Measurements from ENCODE around the gene DIAPH3.

DIAPH3 gene

DNA sequence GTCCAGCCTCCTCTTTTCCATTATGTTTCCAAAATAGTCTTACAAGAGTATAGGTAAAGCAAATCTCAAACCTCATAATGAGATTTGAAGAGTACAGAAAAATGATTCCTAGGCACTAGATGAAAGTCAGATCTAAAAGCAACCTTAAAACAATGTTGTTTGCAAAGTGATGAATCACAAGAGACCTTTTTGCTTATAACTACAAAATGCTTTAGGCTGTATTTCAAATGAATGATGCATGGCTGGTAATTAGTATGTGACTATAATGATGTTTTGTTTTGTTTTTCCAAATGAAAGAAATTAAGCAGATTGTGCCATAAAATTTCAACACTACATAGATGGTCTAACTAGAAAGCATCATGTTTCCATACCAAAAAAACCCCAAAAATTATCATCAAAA is 272.7 kb downstream of the DIAPH3 start:
- no peaks in the 10 kb centered on the region for H3K4me1 ChIP-seq (ENCODE audit: control insufficient read depth, insufficient read depth, low read length)
- TF ChIP-seq ZNF629 (tag by site-specific recombination; IDR thresholded peaks at IDR 0.05) (no peak), ZNF394 (tag by site-specific recombination; IDR thresholded peaks at IDR 0.05; ENCODE audit: borderline replicate concordance) (no peak), ZNF24 (tag by site-specific recombination; IDR thresholded peaks at IDR 0.05) (no peak), ZNF146 (tag by site-specific recombination; IDR thresholded peaks at IDR 0.05) (no peak), ZBTB1 (tag by site-specific recombination; IDR thresholded peaks at IDR 0.05) (no peak), SP2 (tag by site-specific recombination; IDR thresholded peaks at IDR 0.05) (no peak), BCL11A (tag by site-specific recombination; IDR thresholded peaks at IDR 0.05; ENCODE audit: low read depth) (no peak), MYNN (tag by site-specific recombination; IDR thresholded peaks at IDR 0.05; ENCODE audit: borderline replicate concordance) (no peak), ZNF610 (tag by site-specific recombination; IDR thresholded peaks at IDR 0.05; ENCODE audit: borderline replicate concordance) (no peak), ZFHX2 (tag by site-specific recombination; conservative IDR thresholded peaks at IDR 0.05) (no peak), KLF9 (tag by site-specific recombination; IDR thresholded peaks at IDR 0.05; ENCODE audit: low read depth) (no peak), ZNF184 (tag by site-specific recombination; IDR thresholded peaks at IDR 0.05) (no peak), ZNF404 (tag by site-specific recombination; IDR thresholded peaks at IDR 0.05) (no peak)
- TF ChIP-seq, protein P1, sequence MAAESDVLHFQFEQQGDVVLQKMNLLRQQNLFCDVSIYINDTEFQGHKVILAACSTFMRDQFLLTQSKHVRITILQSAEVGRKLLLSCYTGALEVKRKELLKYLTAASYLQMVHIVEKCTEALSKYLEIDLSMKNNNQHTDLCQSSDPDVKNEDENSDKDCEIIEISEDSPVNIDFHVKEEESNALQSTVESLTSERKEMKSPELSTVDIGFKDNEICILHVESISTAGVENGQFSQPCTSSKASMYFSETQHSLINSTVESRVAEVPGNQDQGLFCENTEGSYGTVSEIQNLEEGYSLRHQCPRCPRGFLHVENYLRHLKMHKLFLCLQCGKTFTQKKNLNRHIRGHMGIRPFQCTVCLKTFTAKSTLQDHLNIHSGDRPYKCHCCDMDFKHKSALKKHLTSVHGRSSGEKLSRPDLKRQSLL (tag by site-specific recombination; IDR thresholded peaks at IDR 0.05), result no peak
- TF ChIP-seq, protein P2, sequence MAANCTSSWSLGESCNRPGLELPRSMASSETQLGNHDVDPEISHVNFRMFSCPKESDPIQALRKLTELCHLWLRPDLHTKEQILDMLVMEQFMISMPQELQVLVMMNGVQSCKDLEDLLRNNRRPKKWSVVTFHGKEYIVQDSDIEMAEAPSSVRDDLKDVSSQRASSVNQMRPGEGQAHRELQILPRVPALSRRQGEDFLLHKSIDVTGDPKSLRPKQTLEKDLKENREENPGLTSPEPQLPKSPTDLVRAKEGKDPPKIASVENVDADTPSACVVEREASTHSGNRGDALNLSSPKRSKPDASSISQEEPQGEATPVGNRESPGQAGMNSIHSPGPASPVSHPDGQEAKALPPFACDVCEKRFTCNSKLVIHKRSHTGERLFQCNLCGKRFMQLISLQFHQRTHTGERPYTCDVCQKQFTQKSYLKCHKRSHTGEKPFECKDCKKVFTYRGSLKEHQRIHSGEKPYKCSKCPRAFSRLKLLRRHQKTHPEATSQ (tag by site-specific recombination; IDR thresholded peaks at IDR 0.05), result no peak
- TF ChIP-seq, protein P3, sequence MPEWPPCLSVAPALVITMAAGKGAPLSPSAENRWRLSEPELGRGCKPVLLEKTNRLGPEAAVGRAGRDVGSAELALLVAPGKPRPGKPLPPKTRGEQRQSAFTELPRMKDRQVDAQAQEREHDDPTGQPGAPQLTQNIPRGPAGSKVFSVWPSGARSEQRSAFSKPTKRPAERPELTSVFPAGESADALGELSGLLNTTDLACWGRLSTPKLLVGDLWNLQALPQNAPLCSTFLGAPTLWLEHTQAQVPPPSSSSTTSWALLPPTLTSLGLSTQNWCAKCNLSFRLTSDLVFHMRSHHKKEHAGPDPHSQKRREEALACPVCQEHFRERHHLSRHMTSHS (tag by site-specific recombination; IDR thresholded peaks at IDR 0.05), result no peak
- TF ChIP-seq, protein P4, sequence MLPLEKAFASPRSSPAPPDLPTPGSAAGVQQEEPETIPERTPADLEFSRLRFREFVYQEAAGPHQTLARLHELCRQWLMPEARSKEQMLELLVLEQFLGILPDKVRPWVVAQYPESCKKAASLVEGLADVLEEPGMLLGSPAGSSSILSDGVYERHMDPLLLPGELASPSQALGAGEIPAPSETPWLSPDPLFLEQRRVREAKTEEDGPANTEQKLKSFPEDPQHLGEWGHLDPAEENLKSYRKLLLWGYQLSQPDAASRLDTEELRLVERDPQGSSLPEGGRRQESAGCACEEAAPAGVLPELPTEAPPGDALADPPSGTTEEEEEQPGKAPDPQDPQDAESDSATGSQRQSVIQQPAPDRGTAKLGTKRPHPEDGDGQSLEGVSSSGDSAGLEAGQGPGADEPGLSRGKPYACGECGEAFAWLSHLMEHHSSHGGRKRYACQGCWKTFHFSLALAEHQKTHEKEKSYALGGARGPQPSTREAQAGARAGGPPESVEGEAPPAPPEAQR (tag by site-specific recombination; IDR thresholded peaks at IDR 0.05), result no peak
- TF ChIP-seq, protein P5, sequence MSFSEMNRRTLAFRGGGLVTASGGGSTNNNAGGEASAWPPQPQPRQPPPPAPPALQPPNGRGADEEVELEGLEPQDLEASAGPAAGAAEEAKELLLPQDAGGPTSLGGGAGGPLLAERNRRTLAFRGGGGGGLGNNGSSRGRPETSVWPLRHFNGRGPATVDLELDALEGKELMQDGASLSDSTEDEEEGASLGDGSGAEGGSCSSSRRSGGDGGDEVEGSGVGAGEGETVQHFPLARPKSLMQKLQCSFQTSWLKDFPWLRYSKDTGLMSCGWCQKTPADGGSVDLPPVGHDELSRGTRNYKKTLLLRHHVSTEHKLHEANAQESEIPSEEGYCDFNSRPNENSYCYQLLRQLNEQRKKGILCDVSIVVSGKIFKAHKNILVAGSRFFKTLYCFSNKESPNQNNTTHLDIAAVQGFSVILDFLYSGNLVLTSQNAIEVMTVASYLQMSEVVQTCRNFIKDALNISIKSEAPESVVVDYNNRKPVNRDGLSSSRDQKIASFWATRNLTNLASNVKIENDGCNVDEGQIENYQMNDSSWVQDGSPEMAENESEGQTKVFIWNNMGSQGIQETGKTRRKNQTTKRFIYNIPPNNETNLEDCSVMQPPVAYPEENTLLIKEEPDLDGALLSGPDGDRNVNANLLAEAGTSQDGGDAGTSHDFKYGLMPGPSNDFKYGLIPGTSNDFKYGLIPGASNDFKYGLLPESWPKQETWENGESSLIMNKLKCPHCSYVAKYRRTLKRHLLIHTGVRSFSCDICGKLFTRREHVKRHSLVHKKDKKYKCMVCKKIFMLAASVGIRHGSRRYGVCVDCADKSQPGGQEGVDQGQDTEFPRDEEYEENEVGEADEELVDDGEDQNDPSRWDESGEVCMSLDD (tag by site-specific recombination; IDR thresholded peaks at IDR 0.05), result no peak
- H3K36me3 ChIP-seq (ENCODE audit: control insufficient read depth in 2 of 2, insufficient read depth in 1 of 2, low read length in 2 of 2), result no peaks in the 10 kb centered on the region
- ChIA-PET CTCF (interaction anchor here (1.1 kb wide), 1 partner anchor 16 kb away, joined by 4 read pairs; no protein-coding TSS in a partner anchor), POLR2A (no interaction called here)
- no peaks in the 10 kb centered on the region for H3K9me3 ChIP-seq (ENCODE audit: control insufficient read depth, insufficient read depth, low read depth, low read length)
- H3K27ac ChIP-seq (ENCODE audit: extremely low read depth, low read depth, low read length), result no peak overlapping the region
- H3K4me3 ChIP-seq (ENCODE audit: low read depth, low read length), result no peak overlapping the region

DNA sequence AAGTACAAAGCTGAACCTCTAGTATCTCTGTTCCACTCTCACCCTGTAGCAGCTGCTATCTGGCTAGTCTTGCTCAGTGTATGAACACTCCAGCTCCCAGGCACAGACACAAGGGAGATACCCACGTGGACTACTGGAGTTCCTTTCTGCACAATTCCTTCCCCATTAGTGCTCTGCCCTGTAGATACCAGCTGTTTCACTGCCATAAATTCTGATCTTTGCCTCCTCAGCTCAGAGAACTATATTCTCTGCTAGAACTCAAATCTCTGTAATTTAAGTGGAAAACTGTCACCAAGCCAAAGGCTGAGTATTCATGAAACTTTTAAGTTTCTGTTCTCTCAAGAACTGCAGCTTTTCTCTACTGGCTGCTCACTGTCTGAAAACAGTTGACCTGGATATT is 273.7 kb downstream of the DIAPH3 start:
- H3K27ac ChIP-seq (ENCODE audit: extremely low read depth, low read depth, low read length), result no peak overlapping the region
- ChIA-PET POLR2A (no interaction called here), CTCF (interaction anchor here (0.6 kb wide), 1 partner anchor 428 kb away, joined by 4 read pairs; no protein-coding TSS in a partner anchor)
- no peaks in the 10 kb centered on the region for H3K4me1 ChIP-seq (ENCODE audit: control insufficient read depth, insufficient read depth, low read length)
- H3K9me3 ChIP-seq (ENCODE audit: control insufficient read depth, insufficient read depth, low read depth, low read length), result no peaks in the 10 kb centered on the region
- H3K4me3 ChIP-seq (ENCODE audit: low read depth, low read length), result no peak overlapping the region
- no peaks in the 10 kb centered on the region for H3K36me3 ChIP-seq (ENCODE audit: control insufficient read depth in 2 of 2, insufficient read depth in 1 of 2, low read length in 2 of 2)
- TF ChIP-seq ZNF112 (tag by site-specific recombination; IDR thresholded peaks at IDR 0.05) (no peak), ZNF274 (IDR thresholded peaks at IDR 0.05; ENCODE audit: low read length) (no peak), ZNF274 (tag by site-specific recombination; IDR thresholded peaks at IDR 0.05; ENCODE audit: borderline replicate concordance) (no peak), ZNF324 (tag by site-specific recombination; IDR thresholded peaks at IDR 0.05) (no peak)
- TF ChIP-seq, protein P6, sequence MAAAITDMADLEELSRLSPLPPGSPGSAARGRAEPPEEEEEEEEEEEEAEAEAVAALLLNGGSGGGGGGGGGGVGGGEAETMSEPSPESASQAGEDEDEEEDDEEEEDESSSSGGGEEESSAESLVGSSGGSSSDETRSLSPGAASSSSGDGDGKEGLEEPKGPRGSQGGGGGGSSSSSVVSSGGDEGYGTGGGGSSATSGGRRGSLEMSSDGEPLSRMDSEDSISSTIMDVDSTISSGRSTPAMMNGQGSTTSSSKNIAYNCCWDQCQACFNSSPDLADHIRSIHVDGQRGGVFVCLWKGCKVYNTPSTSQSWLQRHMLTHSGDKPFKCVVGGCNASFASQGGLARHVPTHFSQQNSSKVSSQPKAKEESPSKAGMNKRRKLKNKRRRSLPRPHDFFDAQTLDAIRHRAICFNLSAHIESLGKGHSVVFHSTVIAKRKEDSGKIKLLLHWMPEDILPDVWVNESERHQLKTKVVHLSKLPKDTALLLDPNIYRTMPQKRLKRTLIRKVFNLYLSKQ (tag by site-specific recombination; IDR thresholded peaks at IDR 0.05; ENCODE audit: borderline replicate concordance), result no peak
- TF ChIP-seq, protein P7, sequence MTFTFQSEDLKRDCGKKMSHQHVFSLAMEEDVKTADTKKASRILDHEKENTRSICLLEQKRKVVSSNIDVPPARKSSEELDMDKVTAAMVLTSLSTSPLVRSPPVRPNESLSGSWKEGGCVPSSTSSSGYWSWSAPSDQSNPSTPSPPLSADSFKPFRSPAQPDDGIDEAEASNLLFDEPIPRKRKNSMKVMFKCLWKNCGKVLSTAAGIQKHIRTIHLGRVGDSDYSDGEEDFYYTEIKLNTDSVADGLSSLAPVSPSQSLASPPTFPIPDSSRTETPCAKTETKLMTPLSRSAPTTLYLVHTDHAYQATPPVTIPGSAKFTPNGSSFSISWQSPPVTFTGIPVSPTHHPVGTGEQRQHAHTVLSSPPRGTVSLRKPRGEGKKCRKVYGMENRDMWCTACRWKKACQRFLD (tag by site-specific recombination; IDR thresholded peaks at IDR 0.05), result no peak
